HG03565 (cell line): Measurements from ENCODE around the gene LARP1.
"Not testable (repeated sequence)": the region's sequence is repeated elsewhere in the genome, so short reads cannot be mapped to it uniquely, and the experiment has no call there.

ENCODE experiments used
- ATAC-seq: cut with Tn5 transposase; IDR thresholded peaks from one replicate; pipeline ENCODE4 v1.9.1; 2021; ENCODE audit warnings: mild to moderate bottlenecking, moderate library complexity; ENCODE audit not compliant: unreplicated experiment

Gene LARP1

GRCh38 chr5:154755361-154756008, at the start of gene LARP1:
Gene LARP1, plus strand, starts transcription at chr5:154755377. Its CDS starts 381 bp downstream, at chr5:154755758.
- no peak for ATAC-seq

- no peak for ATAC-seq
Measured at GRCh38 chr5:154706416-154706815, 48.8 kb upstream of the LARP1 start.

GRCh38 chr5:154707641-154708040, 47.5 kb upstream of the LARP1 start:
- ATAC-seq: no peak

- ATAC-seq: no peak
Measured at GRCh38 chr5:154708207-154708606, 47.0 kb upstream of the LARP1 start.

- no peak for ATAC-seq
Measured at GRCh38 chr5:154708846-154709245, 46.3 kb upstream of the LARP1 start.

GRCh38 chr5:154709368-154710305, 45.5 kb upstream of the LARP1 start:
- no peak for ATAC-seq

GRCh38 chr5:154712518-154713437, 42.4 kb upstream of the LARP1 start:
- no peak for ATAC-seq

- ATAC-seq: no peak
Measured at GRCh38 chr5:154713615-154714125, 41.5 kb upstream of the LARP1 start.

GRCh38 chr5:154714266-154714986, 40.8 kb upstream of the LARP1 start:
- ATAC-seq: peak; percentile 80

- no peak for ATAC-seq
Measured at GRCh38 chr5:154721481-154722058, 33.6 kb upstream of the LARP1 start.

- ATAC-seq: no peak
Measured at GRCh38 chr5:154722097-154722496, 33.1 kb upstream of the LARP1 start.

GRCh38 chr5:154722936-154723335, 32.2 kb upstream of the LARP1 start:
- ATAC-seq: no peak

GRCh38 chr5:154723740-154724505, 31.3 kb upstream of the LARP1 start:
- ATAC-seq: no peak

GRCh38 chr5:154727361-154727760, 27.8 kb upstream of the LARP1 start:
- no peak for ATAC-seq

GRCh38 chr5:154728939-154729588, 26.1 kb upstream of the LARP1 start:
- no peak for ATAC-seq

GRCh38 chr5:154729613-154730012, 25.6 kb upstream of the LARP1 start:
- ATAC-seq: no peak

GRCh38 chr5:154730761-154731160, 24.4 kb upstream of the LARP1 start:
- ATAC-seq: not testable (repeated sequence)

- ATAC-seq: no peak
Measured at GRCh38 chr5:154732212-154732611, 23.0 kb upstream of the LARP1 start.
